Gastroesophageal sphincter (tissue), 3 donors: ENCODE data around the gene COL12A1.

Experiments used
- POLR2AphosphoS5 ChIP-seq: sonication (generic); formaldehyde crosslinking; IDR thresholded peaks from one replicate; pipeline ENCODE4 v1.6.1; 2017; ENCODE audit warnings: antibody characterized with exemption
- TF ChIP-seq, protein P1 (sequence below), 4 experiments: fragments of 200-600 bp in 2 of 4; fragments of 450-650 bp in 2 of 4; sonication (generic) in 1 of 4; IDR thresholded peaks; one replicate each; pipeline ENCODE4 v1.5.1; 2017 to 2019; ENCODE audit warnings: antibody characterized with exemption in 4 of 4, mild to moderate bottlenecking in 2 of 4, moderate library complexity in 2 of 4

DNA sequence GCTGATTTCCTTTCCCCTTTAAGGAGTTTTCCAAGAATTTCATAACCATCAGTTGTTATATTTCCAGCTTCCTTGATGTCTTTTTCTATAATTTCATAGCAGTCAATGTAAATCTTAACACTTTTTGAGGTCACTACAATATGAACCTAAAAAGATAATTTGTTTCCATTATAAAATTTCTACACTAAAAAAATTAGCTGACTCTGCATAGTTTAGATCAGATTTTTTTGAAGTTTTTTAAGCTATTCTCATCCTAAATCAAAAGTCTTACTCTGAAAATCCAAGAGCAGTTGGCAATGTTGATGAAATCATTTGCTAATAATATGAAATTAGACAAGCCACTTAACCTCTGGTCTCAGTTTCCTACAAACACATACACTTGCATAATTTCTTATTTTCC lies 96.8 kb downstream of the COL12A1 start:
- TF ChIP-seq, protein P1, sequence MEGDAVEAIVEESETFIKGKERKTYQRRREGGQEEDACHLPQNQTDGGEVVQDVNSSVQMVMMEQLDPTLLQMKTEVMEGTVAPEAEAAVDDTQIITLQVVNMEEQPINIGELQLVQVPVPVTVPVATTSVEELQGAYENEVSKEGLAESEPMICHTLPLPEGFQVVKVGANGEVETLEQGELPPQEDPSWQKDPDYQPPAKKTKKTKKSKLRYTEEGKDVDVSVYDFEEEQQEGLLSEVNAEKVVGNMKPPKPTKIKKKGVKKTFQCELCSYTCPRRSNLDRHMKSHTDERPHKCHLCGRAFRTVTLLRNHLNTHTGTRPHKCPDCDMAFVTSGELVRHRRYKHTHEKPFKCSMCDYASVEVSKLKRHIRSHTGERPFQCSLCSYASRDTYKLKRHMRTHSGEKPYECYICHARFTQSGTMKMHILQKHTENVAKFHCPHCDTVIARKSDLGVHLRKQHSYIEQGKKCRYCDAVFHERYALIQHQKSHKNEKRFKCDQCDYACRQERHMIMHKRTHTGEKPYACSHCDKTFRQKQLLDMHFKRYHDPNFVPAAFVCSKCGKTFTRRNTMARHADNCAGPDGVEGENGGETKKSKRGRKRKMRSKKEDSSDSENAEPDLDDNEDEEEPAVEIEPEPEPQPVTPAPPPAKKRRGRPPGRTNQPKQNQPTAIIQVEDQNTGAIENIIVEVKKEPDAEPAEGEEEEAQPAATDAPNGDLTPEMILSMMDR (IDR thresholded peaks at IDR 0.05): no peak
- no peak for TF ChIP-seq POLR2AphosphoS5
